Neural cell (in vitro differentiated cells): ENCODE measurements around the gene PIK3R3. TPM values are rescaled to one million over a fixed set of nuclear protein-coding genes. Genes with fewer than 3 reads are reported as not detected.

ENCODE experiments used
- H2AFZ ChIP-seq: fragments of 200-600, 300-800 bp; sonication (generic), shearing (Covaris generic); 2 replicates; pipeline ENCODE4 v1.6.0; 2014; ENCODE audit warnings: low read depth, mild to moderate bottlenecking, antibody characterized with exemption, low read length, moderate library complexity
- H3F3A ChIP-seq: fragments of 200-600 bp; shearing (Covaris generic); 2 replicates; pipeline ENCODE4 v1.6.1; 2016; ENCODE audit warnings: mild to moderate bottlenecking, moderate library complexity, mixed read lengths, antibody characterized with exemption, low read length; ENCODE audit not compliant: insufficient read depth, poor library complexity, severe bottlenecking
- H3K27ac ChIP-seq: fragments of 200-600, 300-800 bp; sonication (generic), shearing (Covaris generic); 2 replicates; pipeline ENCODE4 v1.5.1; 2014; ENCODE audit warnings: mild to moderate bottlenecking, low read length, moderate library complexity
- H3K27me3 ChIP-seq: fragments of 300-800, 200-600 bp; sonication (generic), shearing (Covaris generic); 2 replicates; pipeline ENCODE4 v1.6.0; 2014; ENCODE audit warnings: mild to moderate bottlenecking, low read depth, low read length, moderate library complexity; ENCODE audit not compliant: insufficient read depth
- H3K36me3 ChIP-seq: fragments of 300-800, 200-600 bp; sonication (generic), shearing (Covaris generic); 2 replicates; pipeline ENCODE4 v1.5.1; 2014; ENCODE audit warnings: mild to moderate bottlenecking, antibody characterized with exemption, low read length, moderate library complexity; ENCODE audit not compliant: insufficient read depth
- H3K4me2 ChIP-seq: fragments of 300-800, 200-600 bp; sonication (generic), shearing (Covaris generic); 2 replicates; pipeline ENCODE4 v1.6.0; 2014; ENCODE audit warnings: mild to moderate bottlenecking, low read length
- H3K4me3 ChIP-seq: fragments of 300-800, 200-600 bp; sonication (generic), shearing (Covaris generic); 2 replicates; pipeline ENCODE4 v1.5.1; 2014; ENCODE audit warnings: mild to moderate bottlenecking, low read length, moderate library complexity
- H3K79me2 ChIP-seq: fragments of 200-600 bp; shearing (Covaris generic); replicated peaks from 2 replicates; pipeline ENCODE4 v1.6.0; 2014; ENCODE audit warnings: mild to moderate bottlenecking, low read length, moderate library complexity; ENCODE audit not compliant: insufficient read depth
- H3K9ac ChIP-seq: fragments of 300-800, 200-600 bp; sonication (generic), shearing (Covaris generic); 2 replicates; pipeline ENCODE4 v1.6.1; 2016; ENCODE audit warnings: mild to moderate bottlenecking, low read length, mixed read lengths
- H3K9me2 ChIP-seq: fragments of 200-600 bp; shearing (Covaris generic); 2 replicates; pipeline ENCODE4 v1.6.1; 2016; ENCODE audit warnings: mild to moderate bottlenecking, low read length, mixed read lengths; ENCODE audit not compliant: insufficient read depth
- H3K9me3 ChIP-seq: fragments of 200-600, 300-800 bp; sonication (generic), shearing (Covaris generic); 2 replicates; pipeline ENCODE4 v1.6.1; 2016; ENCODE audit warnings: mild to moderate bottlenecking, mixed run types, low read length, moderate library complexity, mixed read lengths
- H4K20me1 ChIP-seq: fragments of 200-600 bp; shearing (Covaris generic); 2 replicates; pipeline ENCODE4 v1.6.1; 2016; ENCODE audit warnings: mild to moderate bottlenecking, mixed run types; ENCODE audit not compliant: insufficient read depth
- CTCF ChIP-seq: fragments of 450-650 bp; IDR thresholded peaks from 2 replicates; pipeline ENCODE4 v1.5.1; 2014; ENCODE audit warnings: antibody characterized with exemption, mild to moderate bottlenecking, moderate library complexity; ENCODE audit not compliant: poor library complexity, severe bottlenecking
- EP300 ChIP-seq: fragments of 450-650 bp; conservative IDR thresholded peaks from 2 replicates; pipeline ENCODE4 v1.6.1; 2014; ENCODE audit warnings: antibody characterized with exemption, mild to moderate bottlenecking, moderate library complexity; ENCODE audit not compliant: poor library complexity, severe bottlenecking
- EZH2 ChIP-seq: fragments of 200-600, 300-800 bp; shearing (Covaris generic), sonication (generic); IDR thresholded peaks from 2 replicates; pipeline ENCODE4 v1.6.1; 2014; ENCODE audit warnings: antibody characterized with exemption, low read length, borderline replicate concordance, mild to moderate bottlenecking; ENCODE audit not compliant: insufficient read depth, poor library complexity, severe bottlenecking
- MXI1 ChIP-seq: fragments of 450-650 bp; conservative IDR thresholded peaks from 2 replicates; pipeline ENCODE4 v1.6.1; 2014; ENCODE audit warnings: antibody characterized with exemption, mild to moderate bottlenecking; ENCODE audit not compliant: poor library complexity, severe bottlenecking
- POLR2AphosphoS5 ChIP-seq: IDR thresholded peaks from 2 replicates; pipeline ENCODE4 v1.6.1; 2012
- RAD21 ChIP-seq: fragments of 450-650 bp; conservative IDR thresholded peaks from 2 replicates; pipeline ENCODE4 v1.6.1; 2014; ENCODE audit warnings: antibody characterized with exemption, mild to moderate bottlenecking, moderate library complexity
- REST ChIP-seq: IDR thresholded peaks from 2 replicates; pipeline ENCODE4 v1.6.1; 2012; ENCODE audit warnings: borderline replicate concordance
- SMC3 ChIP-seq: fragments of 450-650 bp; conservative IDR thresholded peaks from 2 replicates; pipeline ENCODE4 v1.6.1; 2014; ENCODE audit warnings: antibody characterized with exemption, mild to moderate bottlenecking, moderate library complexity; ENCODE audit not compliant: poor library complexity
- TAF1 ChIP-seq: IDR thresholded peaks from 2 replicates; pipeline ENCODE4 v1.6.1; 2012; ENCODE audit warnings: low read depth
- polyA plus RNA-seq: library from polyadenylated mRNA; depleted of rRNA; stranded (reverse); fragments of >200 nt; gene quantifications from 2 replicates; pipeline ENCODE4 v1.2.3, GENCODE V29; 2014
- small RNA-seq, 3 experiments: library from RNA; depleted of rRNA; stranded (forward); fragments of <200 nt; gene quantifications; one replicate each; pipeline ENCODE3, GENCODE V24; 2012

The PIK3R3 gene
- polyA plus RNA-seq, 1 donor from 2014 or later: 119 TPM

- H3K4me2 ChIP-seq: no peak overlapping the region
- no peak overlapping the region for H2AFZ ChIP-seq
- no peaks in the 10 kb centered on the region for H3K36me3 ChIP-seq
- H3K9me2 ChIP-seq: no peaks in the 10 kb centered on the region
- H3K4me3 ChIP-seq: no peak overlapping the region
- no peak overlapping the region for H3K27ac ChIP-seq
- H3K27me3 ChIP-seq: no peaks in the 10 kb centered on the region
- no peak overlapping the region for H3K9ac ChIP-seq
- H3K9me3 ChIP-seq: no peaks in the 10 kb centered on the region
- TF ChIP-seq SMC3: no peak
- no peak for TF ChIP-seq MXI1
- no peak for TF ChIP-seq EP300
- TF ChIP-seq EZH2: no peak
- no peak for TF ChIP-seq RAD21
- TF ChIP-seq CTCF: no peak
- TF ChIP-seq POLR2AphosphoS5: no peak
- no peak for TF ChIP-seq REST
- TF ChIP-seq TAF1: no peak
- H3F3A ChIP-seq: no peaks in the 10 kb centered on the region
- no peaks in the 10 kb centered on the region for H4K20me1 ChIP-seq
- no peaks in the 10 kb centered on the region for H3K79me2 ChIP-seq
Observed at GRCh38 chr1:45995298-45995697, 137.1 kb downstream of the PIK3R3 start.

GRCh38 chr1:45994423-45994822, 138.0 kb downstream of the PIK3R3 start:
- Histone ChIP-seq H3K9me2 (no peaks in the 10 kb centered on the region), H2AFZ (no peak overlapping the region), H3K4me2 (no peak overlapping the region), H3K79me2 (no peaks in the 10 kb centered on the region), H3K27me3 (no peaks in the 10 kb centered on the region), H3K9me3 (no peaks in the 10 kb centered on the region), H3K9ac (no peak overlapping the region), H3K4me3 (no peak overlapping the region), H3F3A (no peaks in the 10 kb centered on the region), H3K27ac (no peak overlapping the region), H3K36me3 (no peaks in the 10 kb centered on the region), H4K20me1 (no peaks in the 10 kb centered on the region)
- TF ChIP-seq RAD21 (no peak), SMC3 (no peak), TAF1 (no peak)

Small RNAs within 50 kb of the gene (small RNA-seq; reads per million reads assigned to genes)
- gene AL358075.3: 0 reads per million in 3 experiments
- gene AL672043.1: 0 reads per million in 3 experiments

Other genes with a start within 250 kb of the PIK3R3 start
- 0.62 and 0.96 TPM in 2 replicates for gene TSPAN1, start 42.5 kb upstream of the PIK3R3 start, polyA plus RNA-seq
- gene P3R3URF, start 43.9 kb upstream of the PIK3R3 start, polyA plus RNA-seq: not detected in 2 replicates
- gene POMGNT1, start 65.8 kb upstream of the PIK3R3 start, polyA plus RNA-seq: 128 and 147 TPM in 2 replicates
- 0.50 TPM in 1 of 2 replicates, not detected in the other for gene LURAP1, start 70.7 kb upstream of the PIK3R3 start, polyA plus RNA-seq
- 1.1 TPM in 1 of 2 replicates, not detected in the other for gene RAD54L, start 115.1 kb upstream of the PIK3R3 start, polyA plus RNA-seq
- 52.9 and 68.6 TPM in 2 replicates for gene LRRC41, start 171.0 kb upstream of the PIK3R3 start, polyA plus RNA-seq
- gene UQCRH, start 171.1 kb upstream of the PIK3R3 start, polyA plus RNA-seq: 1,068 and 1,272 TPM in 2 replicates
- gene NSUN4, start 208.2 kb upstream of the PIK3R3 start, polyA plus RNA-seq: 8.7 and 13.1 TPM in 2 replicates